Epithelial cell of prostate (primary cell): Measurements from ENCODE around the gene TRIM66.

Experiments used
- DNase-seq: peaks from one replicate; pipeline ENCODE4 v3.0.0-alpha.2; 2011; ENCODE audit warnings: low read depth, low spot score
- H3K27ac ChIP-seq: fragments of 450-650 bp; 2 replicates; pipeline ENCODE4 v1.5.1; 2017; ENCODE audit warnings: mild to moderate bottlenecking

The TRIM66 gene

DNA sequence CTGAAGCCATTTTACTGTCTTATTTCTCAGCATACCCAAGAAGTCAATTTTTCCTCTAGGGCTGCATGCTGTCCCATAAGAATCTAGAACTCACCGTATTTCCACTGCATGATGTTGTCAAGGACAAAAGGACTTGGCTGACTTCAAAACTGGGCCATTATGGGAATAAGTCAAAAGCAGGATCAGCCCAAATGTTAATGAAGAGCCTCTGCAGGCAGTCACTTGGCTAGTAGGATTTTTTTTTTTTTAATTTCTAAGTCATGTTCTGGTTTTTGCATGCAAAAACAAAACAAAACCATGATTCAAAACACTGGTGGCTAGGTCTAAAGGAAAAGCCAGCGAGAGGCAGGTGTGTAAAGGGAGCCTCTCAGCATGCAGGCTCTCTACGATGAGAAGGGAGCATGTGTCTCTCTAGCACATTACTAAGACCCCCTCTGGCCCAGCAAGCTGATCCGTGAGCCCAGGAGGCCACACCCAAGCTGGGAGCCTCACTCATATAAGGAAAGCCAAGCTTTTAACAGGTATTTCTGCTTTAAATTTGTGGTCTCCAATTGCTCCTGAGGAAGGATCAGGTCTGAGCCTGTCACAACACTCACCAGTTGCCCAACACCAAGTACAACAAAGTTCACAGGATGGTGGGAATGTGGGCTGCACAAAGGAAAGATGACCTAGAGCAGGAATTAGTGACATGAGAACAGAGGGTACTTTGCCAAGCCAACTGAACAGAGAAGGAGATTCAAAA lies 67.0 kb downstream of the TRIM66 start:
- DNase-seq = peak; percentile 27
- H3K27ac ChIP-seq = no peak overlapping the region

DNA sequence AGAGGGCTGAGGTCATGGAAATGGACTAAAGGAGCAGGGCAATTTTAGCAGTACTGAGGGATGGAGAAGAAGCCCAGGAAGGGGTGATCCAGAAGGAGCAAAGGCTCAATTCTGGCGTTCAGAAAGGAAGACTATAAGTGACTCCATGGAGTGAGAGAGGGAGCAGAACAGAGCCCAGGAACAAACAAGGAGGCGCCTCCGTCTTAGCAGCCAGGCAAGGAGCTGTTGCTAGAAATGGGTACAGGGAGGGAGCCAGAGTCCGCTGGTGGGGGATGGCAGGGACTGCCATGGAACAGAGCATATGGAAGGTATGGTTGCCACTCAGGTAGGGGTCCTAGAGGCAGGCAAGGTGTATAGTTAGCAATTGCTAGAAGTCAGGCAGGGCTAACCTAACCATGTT lies 68.0 kb downstream of the TRIM66 start:
- H3K27ac ChIP-seq = no peak overlapping the region
- no peak for DNase-seq

DNA sequence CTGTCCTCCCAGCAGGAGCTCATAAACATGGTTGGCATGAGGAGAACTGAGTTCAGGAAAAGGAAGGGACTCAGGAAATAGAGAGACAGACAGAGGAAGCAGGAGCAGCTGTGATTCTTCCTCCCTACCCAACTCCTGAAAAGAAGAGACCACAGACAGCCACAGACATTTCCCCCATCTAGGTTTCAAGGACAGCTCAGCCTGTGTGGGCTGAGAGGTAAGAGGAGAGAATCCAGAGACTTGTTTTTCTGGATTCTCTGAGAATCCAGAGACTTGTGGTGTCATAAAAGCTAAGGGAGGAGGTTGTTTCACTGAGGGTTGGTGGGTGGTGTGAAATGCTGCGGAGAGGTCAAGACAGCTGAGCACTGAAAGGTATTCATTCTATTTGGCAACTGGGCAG lies 69.4 kb downstream of the TRIM66 start:
- no peak for DNase-seq
- H3K27ac ChIP-seq = no peak overlapping the region

GRCh38 chr11:8612522-8612921 lies 69.9 kb downstream of the TRIM66 start:
- no peak overlapping the region for H3K27ac ChIP-seq
- DNase-seq = no peak

GRCh38 chr11:8610532-8611116 lies 71.8 kb downstream of the TRIM66 start:
- no peak for DNase-seq
- H3K27ac ChIP-seq = no peak overlapping the region

DNA sequence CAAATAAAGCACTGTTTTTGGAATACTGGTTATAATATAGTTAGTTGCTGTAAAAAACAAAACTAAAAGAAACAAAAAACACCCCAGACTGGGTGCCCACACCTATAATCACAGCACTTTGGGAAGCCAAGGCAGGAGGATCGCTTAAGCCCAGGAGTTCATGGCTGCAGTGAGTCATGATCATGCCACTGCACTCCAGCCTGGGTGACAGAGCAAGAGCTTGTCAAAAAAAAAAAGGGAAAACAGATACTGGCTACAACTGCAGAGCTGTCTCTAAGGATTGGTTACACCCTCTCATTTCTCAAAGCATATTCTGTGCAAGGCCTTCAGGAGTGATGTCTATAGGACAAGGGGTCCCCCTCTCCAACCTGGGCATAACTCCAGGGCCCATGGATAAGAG lies 73.8 kb downstream of the TRIM66 start:
- no peak overlapping the region for H3K27ac ChIP-seq
- DNase-seq = peak; percentile 41

DNA sequence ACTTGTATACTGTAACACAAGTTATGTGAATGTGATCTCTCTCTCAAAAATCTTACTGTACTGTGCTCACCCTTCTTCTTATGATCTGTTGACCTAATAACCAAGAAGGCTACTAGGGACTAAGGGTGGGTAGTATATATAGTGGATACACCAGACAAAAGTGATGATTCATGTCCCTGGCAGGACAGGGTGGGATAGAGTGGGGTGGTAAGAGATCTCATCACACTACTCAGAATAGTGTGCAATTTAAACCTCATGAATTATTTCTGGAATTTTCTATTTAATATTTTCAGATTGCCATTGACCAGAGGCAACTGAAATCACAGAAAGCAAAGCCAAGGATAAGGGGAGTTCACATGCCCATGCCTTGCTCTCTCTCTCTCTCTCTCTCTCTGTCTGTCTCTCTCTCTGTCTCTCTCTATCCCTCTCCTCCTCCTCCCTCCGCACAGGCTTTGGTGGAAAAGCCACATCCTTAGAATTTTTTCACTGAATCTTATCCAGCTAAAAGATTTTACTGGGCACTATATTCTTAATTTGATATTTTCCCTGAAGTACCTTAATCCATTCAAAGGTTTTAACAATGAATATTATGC lies 76.4 kb downstream of the TRIM66 start:
- peak overlapping the region; percentile 84 for H3K27ac ChIP-seq
- no peak for DNase-seq

DNA sequence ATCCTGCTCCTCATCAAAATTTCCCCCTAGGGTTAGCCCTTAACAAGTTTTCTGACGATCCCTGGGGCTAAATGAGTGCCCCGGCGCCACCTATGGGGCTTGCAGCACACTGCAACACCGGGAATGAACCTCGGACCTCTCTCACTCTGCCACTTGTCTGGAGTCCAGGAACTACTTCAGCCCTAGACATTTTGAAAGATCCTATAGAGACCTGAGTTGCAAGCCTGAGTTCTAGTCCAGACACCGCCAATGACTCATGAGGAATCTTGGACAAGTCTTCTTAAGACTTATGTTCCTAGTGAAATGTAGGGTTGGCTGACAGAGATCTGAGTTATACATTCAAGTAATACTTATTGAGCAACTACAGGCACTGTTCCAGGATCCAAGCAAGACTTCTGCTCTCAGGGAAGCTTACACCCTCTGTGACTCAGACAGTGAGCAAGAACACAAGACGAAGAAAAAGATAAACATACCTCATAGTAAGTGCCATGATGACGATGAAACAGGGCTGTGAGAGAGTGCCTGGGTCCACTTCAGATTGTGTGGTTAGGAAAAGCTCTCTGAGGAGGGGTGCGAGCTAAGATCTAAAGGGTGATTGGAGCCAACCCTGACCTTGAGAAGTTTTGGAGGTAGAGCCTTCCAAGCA lies 78.3 kb downstream of the TRIM66 start:
- DNase-seq = peak; percentile 100
- peak overlapping the region; percentile 84 for H3K27ac ChIP-seq

DNA sequence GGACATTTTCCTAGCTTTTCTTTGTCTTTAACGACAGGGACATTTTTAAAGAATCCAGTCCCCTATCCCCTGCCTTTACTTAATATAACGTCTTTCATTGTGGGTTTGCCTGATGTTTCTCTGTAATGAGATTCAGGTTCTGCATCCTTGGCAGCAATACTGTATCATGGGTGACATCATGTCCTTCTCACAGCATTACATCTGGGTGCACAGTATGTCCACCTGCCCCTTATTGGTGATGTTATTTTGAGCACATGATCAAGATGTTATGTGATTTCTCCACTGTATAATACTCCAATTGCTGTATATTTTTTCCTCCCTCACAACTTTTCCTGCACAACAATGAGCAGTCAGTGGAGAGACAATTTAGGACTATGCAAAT lies 78.8 kb downstream of the TRIM66 start:
- DNase-seq = no peak
- H3K27ac ChIP-seq = peak overlapping the region; percentile 84

- DNase-seq = no peak
- no peak overlapping the region for H3K27ac ChIP-seq
Observed at GRCh38 chr11:8601376-8602133, 80.9 kb downstream of the TRIM66 start.

GRCh38 chr11:8598506-8598905 lies 84.0 kb downstream of the TRIM66 start:
- DNase-seq = no peak
- H3K27ac ChIP-seq = no peak overlapping the region

GRCh38 chr11:8597182-8597581 lies 85.3 kb downstream of the TRIM66 start:
- DNase-seq = no peak
- H3K27ac ChIP-seq = no peak overlapping the region

- H3K27ac ChIP-seq = no peak overlapping the region
- no peak for DNase-seq
Observed at GRCh38 chr11:8596504-8597046, 85.9 kb downstream of the TRIM66 start.

GRCh38 chr11:8593935-8594909 lies 88.2 kb downstream of the TRIM66 start, which contains the start of gene STK33:
Gene STK33 (minus strand): TSS chr11:8594228. CDS start chr11:8474905, 119,323 bp downstream.
- H3K27ac ChIP-seq = no peak within 1 kb of the TSS
- no peak for DNase-seq

- DNase-seq = no peak
- H3K27ac ChIP-seq = no peak overlapping the region
Observed at GRCh38 chr11:8593455-8593854, 89.0 kb downstream of the TRIM66 start.

- DNase-seq = no peak
- H3K27ac ChIP-seq = no peak overlapping the region
Observed at GRCh38 chr11:8587915-8588314, 94.5 kb downstream of the TRIM66 start.

DNA sequence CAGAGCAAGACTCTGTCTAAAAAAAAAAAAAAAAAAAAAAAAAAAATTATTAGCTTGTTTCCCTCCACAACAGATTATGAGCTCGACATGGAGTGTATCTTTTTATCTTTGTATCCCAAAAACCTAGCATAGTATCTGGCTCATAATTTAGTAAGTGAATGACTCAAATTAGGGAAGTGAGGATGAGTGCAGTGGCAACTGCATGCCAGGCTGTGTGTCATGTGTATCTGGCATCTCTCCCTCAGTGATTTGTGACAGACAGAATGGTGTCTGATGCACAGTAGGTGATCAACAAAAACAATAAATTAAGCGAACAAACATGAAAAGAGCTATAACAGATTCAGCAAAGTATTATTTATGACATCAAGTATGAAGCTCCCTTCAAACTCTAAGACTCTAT lies 95.7 kb downstream of the TRIM66 start:
- no peak for DNase-seq
- no peak overlapping the region for H3K27ac ChIP-seq

- no peak for DNase-seq
- no peak overlapping the region for H3K27ac ChIP-seq
Observed at GRCh38 chr11:8586184-8586583, 96.3 kb downstream of the TRIM66 start.

DNA sequence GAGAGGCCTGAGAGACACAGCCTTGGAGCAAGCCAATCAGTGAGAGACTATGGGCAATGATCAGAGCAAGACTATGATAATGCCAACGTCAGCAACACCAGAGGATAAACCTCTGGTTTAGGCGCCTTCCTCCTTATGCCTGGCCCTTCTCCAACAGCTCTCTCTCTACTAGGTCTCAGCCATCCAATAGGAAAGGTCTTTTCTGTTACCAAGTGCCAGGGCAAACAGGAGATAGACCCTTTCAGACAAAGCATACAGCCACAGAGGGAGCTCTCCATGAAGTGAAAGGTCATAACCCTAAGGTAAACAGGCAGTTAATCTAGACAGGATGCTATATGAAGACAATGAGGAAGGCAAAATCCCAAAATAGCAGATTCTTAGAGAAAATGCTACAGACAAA lies 98.0 kb downstream of the TRIM66 start:
- no peak for DNase-seq
- no peak overlapping the region for H3K27ac ChIP-seq
